ENCODE data around the gene EPG5.

DNA sequence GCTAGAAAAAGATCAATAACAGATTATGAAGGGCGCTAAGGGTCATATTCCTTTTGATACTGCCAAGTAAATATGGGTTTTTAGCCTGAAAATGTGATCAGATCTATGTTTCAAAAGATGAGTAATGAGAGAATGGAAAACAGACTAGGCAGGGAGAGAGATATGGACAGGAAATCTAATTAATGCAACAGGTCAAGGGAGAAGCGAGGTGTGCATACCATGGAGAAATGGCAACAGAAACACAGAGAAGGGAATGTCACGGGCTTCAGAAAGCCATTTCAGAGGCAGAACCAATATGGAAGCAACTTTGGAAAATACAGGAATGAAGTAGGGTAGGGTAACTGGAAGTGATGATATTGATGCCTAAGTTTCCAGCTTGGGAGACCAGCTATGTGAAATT is 72.3 kb downstream of the EPG5 start:
- TF ChIP-seq, protein P1, sequence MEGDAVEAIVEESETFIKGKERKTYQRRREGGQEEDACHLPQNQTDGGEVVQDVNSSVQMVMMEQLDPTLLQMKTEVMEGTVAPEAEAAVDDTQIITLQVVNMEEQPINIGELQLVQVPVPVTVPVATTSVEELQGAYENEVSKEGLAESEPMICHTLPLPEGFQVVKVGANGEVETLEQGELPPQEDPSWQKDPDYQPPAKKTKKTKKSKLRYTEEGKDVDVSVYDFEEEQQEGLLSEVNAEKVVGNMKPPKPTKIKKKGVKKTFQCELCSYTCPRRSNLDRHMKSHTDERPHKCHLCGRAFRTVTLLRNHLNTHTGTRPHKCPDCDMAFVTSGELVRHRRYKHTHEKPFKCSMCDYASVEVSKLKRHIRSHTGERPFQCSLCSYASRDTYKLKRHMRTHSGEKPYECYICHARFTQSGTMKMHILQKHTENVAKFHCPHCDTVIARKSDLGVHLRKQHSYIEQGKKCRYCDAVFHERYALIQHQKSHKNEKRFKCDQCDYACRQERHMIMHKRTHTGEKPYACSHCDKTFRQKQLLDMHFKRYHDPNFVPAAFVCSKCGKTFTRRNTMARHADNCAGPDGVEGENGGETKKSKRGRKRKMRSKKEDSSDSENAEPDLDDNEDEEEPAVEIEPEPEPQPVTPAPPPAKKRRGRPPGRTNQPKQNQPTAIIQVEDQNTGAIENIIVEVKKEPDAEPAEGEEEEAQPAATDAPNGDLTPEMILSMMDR (IDR thresholded peaks at IDR 0.05; ENCODE audit: borderline replicate concordance, extremely low read depth, low read length, poor library complexity, severe bottlenecking), result no peak
- no peak for TF ChIP-seq EZH2 (IDR thresholded peaks at IDR 0.05; ENCODE audit: borderline replicate concordance, low read depth, low read length, severe bottlenecking)

Data from DND-41 (cell line).